ENCODE measurements around the gene NR1H3.

GRCh38 chr11:47236482-47236881 lies 21.3 kb upstream of the NR1H3 start:
- TF ChIP-seq POLR2A (IDR thresholded peaks at IDR 0.05; ENCODE audit: low read depth, low read length) = no peak
- no peak for TF ChIP-seq POLR2AphosphoS5 (IDR thresholded peaks at IDR 0.05; ENCODE audit: low read depth, low read length)
- no peak for TF ChIP-seq TAF1 (IDR thresholded peaks at IDR 0.05; ENCODE audit: borderline replicate concordance, low read depth, low read length)

Measured in GM12892 (cell line).